Activated T-cell treated with anti-CD3 and anti-CD28 coated beads, Interleukin-2, amount 50 U/mL, for 72 hours (primary cell): ENCODE results near the gene ZMIZ2. TPM values are rescaled to one million over a fixed set of nuclear protein-coding genes. Genes with fewer than 3 reads are reported as not detected.
"Not testable (repeated sequence)": the region's sequence is repeated elsewhere in the genome, so short reads cannot be mapped to it uniquely, and the experiment has no call there.

ENCODE experiments used
- ATAC-seq, 2 donors: fragments of 150-1000 bp; cut with Tn5 transposase; replicated peaks in 1 of 2; 2 replicates each; pipeline ENCODE4 v1.10.0; 2021; ENCODE audit warnings: moderate library complexity in 2 of 2, mild to moderate bottlenecking in 1 of 2
- DNase-seq, 2 donors: peaks; one replicate each; pipeline ENCODE4 v3.0.0; 2021 to 2022; ENCODE audit warnings: mixed read lengths in 1 of 2
- H3K27ac Mint-ChIP-seq: one replicate; pipeline ENCODE4 v1.8.0; 2022; ENCODE audit warnings: mild to moderate bottlenecking, moderate library complexity, mixed read lengths
- H3K27me3 Mint-ChIP-seq: one replicate; pipeline ENCODE4 v1.8.0; 2022; ENCODE audit warnings: low read depth, mixed read lengths
- H3K36me3 Mint-ChIP-seq, 2 donors: one replicate each; pipeline ENCODE4 v1.8.0; 2022; ENCODE audit warnings: mixed read lengths in 2 of 2, mild to moderate bottlenecking in 1 of 2; ENCODE audit not compliant: insufficient read depth in 2 of 2
- H3K4me1 Mint-ChIP-seq: one replicate; pipeline ENCODE4 v1.8.0; 2022; ENCODE audit warnings: low read depth, mixed read lengths
- H3K4me3 Mint-ChIP-seq, 2 donors: one replicate each; pipeline ENCODE4 v1.8.0; 2022; ENCODE audit warnings: mild to moderate bottlenecking in 2 of 2, mixed read lengths in 2 of 2, moderate library complexity in 2 of 2
- H3K9me3 Mint-ChIP-seq, 2 donors: one replicate each; pipeline ENCODE4 v1.8.0; 2022; ENCODE audit warnings: mixed read lengths in 2 of 2
- total RNA-seq, 2 donors: library from RNA; stranded (reverse); gene quantifications; one replicate each; pipeline ENCODE4 v1.2.3, GENCODE V29; 2022

The ZMIZ2 gene, protein sequence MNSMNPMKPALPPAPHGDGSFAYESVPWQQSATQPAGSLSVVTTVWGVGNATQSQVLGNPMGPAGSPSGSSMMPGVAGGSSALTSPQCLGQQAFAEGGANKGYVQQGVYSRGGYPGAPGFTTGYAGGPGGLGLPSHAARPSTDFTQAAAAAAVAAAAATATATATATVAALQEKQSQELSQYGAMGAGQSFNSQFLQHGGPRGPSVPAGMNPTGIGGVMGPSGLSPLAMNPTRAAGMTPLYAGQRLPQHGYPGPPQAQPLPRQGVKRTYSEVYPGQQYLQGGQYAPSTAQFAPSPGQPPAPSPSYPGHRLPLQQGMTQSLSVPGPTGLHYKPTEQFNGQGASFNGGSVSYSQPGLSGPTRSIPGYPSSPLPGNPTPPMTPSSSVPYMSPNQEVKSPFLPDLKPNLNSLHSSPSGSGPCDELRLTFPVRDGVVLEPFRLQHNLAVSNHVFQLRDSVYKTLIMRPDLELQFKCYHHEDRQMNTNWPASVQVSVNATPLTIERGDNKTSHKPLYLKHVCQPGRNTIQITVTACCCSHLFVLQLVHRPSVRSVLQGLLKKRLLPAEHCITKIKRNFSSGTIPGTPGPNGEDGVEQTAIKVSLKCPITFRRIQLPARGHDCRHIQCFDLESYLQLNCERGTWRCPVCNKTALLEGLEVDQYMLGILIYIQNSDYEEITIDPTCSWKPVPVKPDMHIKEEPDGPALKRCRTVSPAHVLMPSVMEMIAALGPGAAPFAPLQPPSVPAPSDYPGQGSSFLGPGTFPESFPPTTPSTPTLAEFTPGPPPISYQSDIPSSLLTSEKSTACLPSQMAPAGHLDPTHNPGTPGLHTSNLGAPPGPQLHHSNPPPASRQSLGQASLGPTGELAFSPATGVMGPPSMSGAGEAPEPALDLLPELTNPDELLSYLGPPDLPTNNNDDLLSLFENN
- total RNA-seq: 100 to 1,000 TPM; 101 to 113 TPM

DNA sequence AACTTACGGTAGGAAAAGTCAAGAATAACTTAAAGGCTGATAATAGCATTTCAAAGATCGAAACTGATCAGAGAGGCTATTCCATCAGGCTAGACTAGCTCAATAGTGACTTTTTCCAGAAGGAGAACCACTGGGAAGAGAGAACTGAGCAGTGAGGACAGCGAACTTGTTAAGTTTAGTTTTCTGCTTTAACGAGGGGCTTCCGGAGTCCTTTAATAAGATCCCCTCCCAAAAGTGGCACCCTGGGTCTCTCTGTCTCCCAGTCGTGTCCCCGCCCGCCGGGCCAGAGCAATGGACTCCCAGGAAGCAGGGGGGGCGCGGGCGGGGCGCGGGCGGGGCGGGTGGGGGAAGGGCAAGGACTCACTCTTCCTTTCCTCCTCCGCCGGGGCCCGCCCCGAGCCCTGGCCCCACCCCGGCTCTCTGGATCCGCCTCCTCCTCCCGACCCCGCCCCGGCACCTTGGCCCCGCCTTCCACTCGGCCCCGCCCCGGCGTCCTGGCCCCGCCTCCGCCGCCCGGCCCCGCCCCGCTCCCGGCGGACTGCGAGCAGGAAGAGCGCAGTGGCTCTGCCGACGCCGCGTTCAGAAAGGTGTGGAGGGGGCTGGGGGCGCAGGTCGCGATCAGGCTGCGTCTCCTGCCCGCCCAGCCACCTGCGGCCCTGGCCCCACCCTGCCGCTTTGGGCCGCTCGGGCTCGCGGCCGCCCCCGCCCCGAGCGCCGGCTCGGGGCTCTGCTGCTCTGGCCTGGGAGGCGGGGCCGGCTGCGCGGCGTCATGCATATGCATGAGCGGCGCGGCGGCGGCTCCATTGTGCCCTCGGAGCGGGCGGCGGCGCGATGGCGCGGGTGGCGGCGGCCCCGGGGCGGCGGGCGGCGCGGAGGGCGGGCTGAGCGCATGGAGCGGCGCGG, at the start of gene ZMIZ2:
TSS of gene ZMIZ2 (plus strand) at position 803 of the 903 bp plus-strand sequence. CDS start 7,403 bp downstream, outside the sequence.
- peaks cover 2% of the 10 kb centered on the region in 2 donors for H3K36me3 Mint-ChIP-seq
- ATAC-seq (peak; percentile 86 to 88), DNase-seq (peak; percentile 94 to 97)
- no peaks in the 10 kb centered on the region for H3K9me3 Mint-ChIP-seq
- H3K27me3 Mint-ChIP-seq: no peaks in the 10 kb centered on the region
- H3K4me1 Mint-ChIP-seq: peaks cover 49% of the 10 kb centered on the region
- peak within 1 kb of the TSS; percentile 96 to 99 for H3K4me3 Mint-ChIP-seq
- peak within 1 kb of the TSS; percentile 99 for H3K27ac Mint-ChIP-seq

DNA sequence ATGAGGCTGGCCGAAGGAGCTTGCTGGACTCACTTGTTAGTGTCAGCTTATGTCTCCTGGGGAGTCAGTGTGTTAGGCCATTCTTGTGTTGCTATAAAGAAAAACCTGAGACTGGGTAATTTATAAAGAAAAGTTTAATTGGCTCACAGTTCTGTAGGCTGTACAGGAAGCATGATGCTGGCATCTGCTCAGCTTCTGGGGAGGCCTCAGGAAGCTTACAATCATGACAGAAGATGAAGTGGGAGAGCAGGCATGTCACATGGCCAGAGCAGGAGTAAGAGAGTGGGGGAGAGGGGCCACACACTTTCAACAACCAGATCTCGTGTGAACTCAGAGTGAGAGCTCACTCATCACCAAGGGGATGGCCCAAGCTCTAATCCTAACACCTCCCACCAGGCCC, 49.0 kb upstream of the ZMIZ2 start:
- ATAC-seq, DNase-seq, H3K27me3 Mint-ChIP-seq, H3K4me3 Mint-ChIP-seq, H3K9me3 Mint-ChIP-seq, H3K4me1 Mint-ChIP-seq: not testable (repeated sequence)
- Mint-ChIP-seq H3K27ac (peak overlapping the region; percentile 55), H3K36me3 (peaks cover 9 to 46% of the 10 kb centered on the region in 2 donors)

DNA sequence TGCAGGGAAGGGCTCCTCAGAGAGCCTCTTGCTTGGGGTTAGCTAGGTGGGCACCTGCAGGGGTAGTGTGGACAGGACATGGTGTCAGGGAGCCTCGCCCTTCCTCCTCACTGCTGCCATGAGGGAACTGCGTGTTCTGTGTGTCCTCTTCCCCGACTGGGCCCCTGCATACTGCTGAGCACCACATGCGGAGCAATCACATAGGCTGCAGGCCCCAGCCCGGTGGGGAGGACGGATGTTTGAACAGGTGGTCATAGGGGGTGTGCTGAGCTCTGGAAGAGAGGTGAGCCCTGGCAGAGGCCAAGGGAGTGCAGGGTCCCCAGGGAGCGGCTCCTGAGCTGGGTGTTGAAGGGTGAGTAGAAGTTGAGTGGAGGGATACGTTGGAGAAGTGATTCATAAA, 48.3 kb upstream of the ZMIZ2 start:
- Mint-ChIP-seq H3K9me3 (peaks cover 0 to 2% of the 10 kb centered on the region in 2 donors), H3K27me3 (no peaks in the 10 kb centered on the region), H3K4me1 (no peaks in the 10 kb centered on the region), H3K4me3 (no peak overlapping the region), H3K36me3 (peaks cover 8 to 45% of the 10 kb centered on the region in 2 donors), H3K27ac (no peak overlapping the region)
- ATAC-seq (no peak), DNase-seq (no peak)

DNA sequence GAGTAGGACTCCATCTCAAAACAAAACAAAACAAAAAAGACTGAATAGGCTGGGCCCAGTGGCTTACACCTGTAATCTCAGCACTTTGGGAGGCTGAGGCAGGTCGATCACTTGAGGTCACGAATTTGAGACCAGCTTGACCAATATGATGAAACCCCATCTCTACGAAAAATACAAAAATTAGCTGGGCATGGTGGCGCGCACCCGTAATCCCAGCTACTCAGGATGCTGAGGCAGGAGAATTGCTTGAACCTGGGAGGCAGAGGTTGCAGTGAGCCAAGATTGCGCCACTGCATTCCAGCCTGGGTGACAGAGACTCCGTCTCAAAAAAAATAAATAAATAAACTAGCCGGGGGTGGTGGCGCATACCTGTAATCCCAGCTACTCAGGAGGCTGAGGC, 45.3 kb upstream of the ZMIZ2 start:
- H3K4me1 Mint-ChIP-seq, H3K4me3 Mint-ChIP-seq, DNase-seq, ATAC-seq, H3K27ac Mint-ChIP-seq, H3K27me3 Mint-ChIP-seq, H3K9me3 Mint-ChIP-seq: not testable (repeated sequence)
- H3K36me3 Mint-ChIP-seq: peaks cover 2 to 31% of the 10 kb centered on the region in 2 donors

DNA sequence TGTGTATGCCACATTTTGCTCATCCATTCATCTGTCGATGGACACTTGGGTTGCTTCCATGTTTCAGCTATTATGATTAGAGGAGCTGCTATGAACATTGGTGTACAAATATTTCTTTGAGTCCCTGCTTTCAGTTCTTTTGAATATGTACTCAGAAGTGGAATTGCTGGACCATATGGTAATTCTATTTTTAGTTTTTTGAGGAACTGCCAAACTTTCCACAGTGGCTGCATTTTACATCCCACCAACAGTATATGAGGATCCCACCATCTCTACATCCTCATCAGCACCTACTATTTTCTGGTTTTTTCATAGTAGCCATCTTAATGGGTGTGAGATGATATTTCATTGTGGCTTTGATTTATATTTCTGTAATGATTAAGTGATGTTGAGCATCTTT, 44.7 kb upstream of the ZMIZ2 start:
- Mint-ChIP-seq H3K27me3 (no peaks in the 10 kb centered on the region), H3K27ac (no peak overlapping the region), H3K4me3 (no peak overlapping the region), H3K9me3 (peaks cover 0 to 2% of the 10 kb centered on the region in 2 donors), H3K4me1 (no peaks in the 10 kb centered on the region), H3K36me3 (peaks cover 2 to 28% of the 10 kb centered on the region in 2 donors)
- ATAC-seq (no peak), DNase-seq (no peak)

DNA sequence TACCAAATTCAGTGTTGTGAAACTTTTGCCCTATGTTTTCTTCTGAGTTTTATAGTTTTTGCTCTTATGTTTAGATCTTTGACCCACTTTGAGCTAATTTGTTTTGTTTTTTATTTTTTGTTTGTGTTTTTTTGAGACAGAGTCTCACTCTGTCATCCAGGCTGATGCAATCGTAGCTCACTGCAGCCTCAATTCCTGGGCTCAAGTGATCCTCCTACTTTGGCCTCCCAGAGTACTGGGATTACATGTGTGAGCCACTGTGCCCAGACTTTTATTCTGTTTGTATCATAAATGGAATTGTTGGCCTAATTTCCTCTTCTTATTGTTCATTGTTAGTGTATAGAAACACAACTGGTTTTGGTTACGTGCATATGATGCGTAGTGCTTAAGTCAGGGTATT, 43.2 kb upstream of the ZMIZ2 start:
- no peak overlapping the region for H3K4me3 Mint-ChIP-seq
- H3K9me3 Mint-ChIP-seq: no peaks in the 10 kb centered on the region
- H3K36me3 Mint-ChIP-seq: peaks cover 0 to 17% of the 10 kb centered on the region in 2 donors
- peak overlapping the region; percentile 95 for H3K27ac Mint-ChIP-seq
- ATAC-seq (no peak), DNase-seq (no peak)
- no peaks in the 10 kb centered on the region for H3K4me1 Mint-ChIP-seq
- no peaks in the 10 kb centered on the region for H3K27me3 Mint-ChIP-seq

DNA sequence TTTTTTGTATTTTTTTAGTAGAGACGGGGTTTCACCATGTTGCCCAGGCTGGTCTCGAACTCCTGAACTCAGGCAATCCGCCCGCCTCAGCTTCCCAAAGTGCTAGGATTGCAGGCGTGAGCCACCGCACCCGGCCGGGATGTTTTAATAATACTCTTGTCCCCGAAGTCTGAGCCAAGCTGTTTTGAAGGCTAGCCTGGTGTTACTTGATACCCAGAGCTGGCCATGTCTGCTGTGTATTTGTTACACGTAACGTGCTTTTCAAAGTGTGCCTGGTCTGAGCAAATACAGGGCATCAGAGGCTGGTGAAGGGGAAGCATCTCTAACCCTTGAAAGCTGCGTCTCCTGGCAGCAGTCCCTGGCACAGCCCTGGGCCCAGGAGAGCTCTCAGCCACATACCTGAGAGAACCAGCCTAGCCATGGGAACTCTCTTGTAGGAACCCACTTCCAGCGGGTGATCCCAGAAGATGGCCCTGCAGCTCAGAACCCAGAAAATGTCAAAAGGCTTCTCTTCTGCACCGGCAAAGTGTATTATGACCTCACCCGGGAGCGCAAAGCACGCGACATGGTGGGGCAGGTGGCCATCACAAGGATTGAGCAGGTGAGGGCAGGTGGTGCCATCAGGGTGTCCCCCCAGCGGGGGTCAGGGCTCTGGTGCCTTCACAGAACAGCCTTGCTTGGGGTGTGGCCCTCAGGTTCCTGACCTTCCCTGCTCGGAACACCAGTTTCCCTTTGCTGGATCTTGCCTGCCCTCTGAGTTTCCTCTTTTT, 41.7 kb upstream of the ZMIZ2 start:
- H3K9me3 Mint-ChIP-seq: no peaks in the 10 kb centered on the region
- H3K27ac Mint-ChIP-seq: no peak overlapping the region
- H3K4me1 Mint-ChIP-seq: peaks cover 2% of the 10 kb centered on the region
- H3K36me3 Mint-ChIP-seq: peaks cover 0 to 13% of the 10 kb centered on the region in 2 donors
- no peak overlapping the region for H3K4me3 Mint-ChIP-seq
- DNase-seq: no peak
- no peaks in the 10 kb centered on the region for H3K27me3 Mint-ChIP-seq
- ATAC-seq: no peak

DNA sequence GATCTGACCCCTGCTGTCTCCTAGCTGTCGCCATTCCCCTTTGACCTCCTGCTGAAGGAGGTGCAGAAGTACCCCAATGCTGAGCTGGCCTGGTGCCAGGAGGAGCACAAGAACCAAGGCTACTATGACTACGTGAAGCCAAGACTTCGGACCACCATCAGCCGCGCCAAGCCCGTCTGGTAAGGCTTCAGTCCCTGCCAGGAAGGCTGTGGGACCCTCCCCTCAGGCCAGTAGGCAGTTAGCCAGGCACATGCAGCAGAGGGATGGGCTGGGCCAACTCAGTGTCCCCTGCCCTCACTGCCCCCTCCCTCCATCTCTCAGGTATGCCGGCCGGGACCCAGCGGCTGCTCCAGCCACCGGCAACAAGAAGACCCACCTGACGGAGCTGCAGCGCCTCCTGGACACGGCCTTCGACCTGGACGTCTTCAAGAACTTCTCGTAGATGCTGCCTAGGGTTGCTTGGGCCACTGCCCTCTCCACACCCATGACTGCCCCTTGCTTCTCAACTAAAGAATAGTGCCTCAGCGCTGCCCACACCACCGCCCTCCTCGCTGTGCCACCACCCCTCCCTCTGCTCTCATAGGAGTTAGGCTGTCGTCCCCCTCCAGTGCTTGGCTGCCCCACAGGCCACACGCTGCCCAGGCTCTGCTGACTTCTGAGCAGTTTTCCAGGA, 41.0 kb upstream of the ZMIZ2 start:
- Mint-ChIP-seq H3K27ac (no peak overlapping the region), H3K27me3 (no peaks in the 10 kb centered on the region), H3K36me3 (peaks cover 0 to 11% of the 10 kb centered on the region in 2 donors), H3K4me1 (peaks cover 5% of the 10 kb centered on the region), H3K4me3 (no peak overlapping the region), H3K9me3 (no peaks in the 10 kb centered on the region)
- DNase-seq (no peak), ATAC-seq (no peak)

DNA sequence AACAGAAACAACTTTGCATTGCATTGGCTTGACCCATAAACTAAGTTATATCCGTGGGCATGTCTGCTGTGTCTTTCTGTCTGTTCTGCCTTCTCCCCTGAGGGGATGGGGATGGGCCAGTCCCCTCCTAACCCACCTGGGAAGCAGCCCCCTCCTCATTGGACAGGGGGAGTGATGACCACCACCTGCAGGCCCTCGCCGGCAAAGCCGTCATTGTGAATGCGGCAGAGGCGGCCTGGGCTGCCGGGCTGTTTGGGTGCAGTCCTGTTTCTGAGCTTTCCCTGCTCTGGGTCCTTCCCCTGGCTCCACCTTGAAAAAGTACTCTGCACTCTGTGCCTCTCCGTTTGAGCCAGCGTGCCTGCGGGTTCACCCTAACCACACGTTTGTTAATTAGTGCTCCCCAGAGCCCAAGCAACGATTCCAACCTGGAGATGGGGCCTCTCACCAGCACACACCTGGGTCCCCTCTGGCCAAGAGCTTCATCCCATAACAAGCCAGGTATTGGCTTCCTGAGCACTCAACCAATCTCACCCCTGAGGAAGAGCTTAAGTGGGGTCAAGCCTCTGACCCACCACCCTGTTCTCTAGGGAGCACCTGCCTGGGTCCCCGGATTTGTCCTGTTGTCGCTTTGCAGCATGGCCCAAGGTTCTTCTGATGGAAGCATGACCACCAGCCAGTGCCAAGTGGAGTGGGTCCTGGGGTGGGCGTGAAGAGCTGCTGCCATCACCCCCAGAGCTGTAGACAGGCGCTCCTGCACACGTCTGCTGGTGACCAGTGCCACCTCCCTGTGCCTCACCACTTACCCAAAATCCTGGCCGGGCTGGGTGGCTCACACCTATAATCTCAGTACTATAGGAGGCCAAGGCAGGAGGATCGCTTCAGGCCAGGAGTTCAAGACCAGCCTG, 39.4 kb upstream of the ZMIZ2 start:
- Mint-ChIP-seq H3K4me3 (no peak overlapping the region), H3K27me3 (no peaks in the 10 kb centered on the region), H3K36me3 (peaks cover 0 to 9% of the 10 kb centered on the region in 2 donors), H3K27ac (no peak overlapping the region), H3K9me3 (no peaks in the 10 kb centered on the region), H3K4me1 (peaks cover 5% of the 10 kb centered on the region)
- no peak for DNase-seq
- no peak for ATAC-seq

DNA sequence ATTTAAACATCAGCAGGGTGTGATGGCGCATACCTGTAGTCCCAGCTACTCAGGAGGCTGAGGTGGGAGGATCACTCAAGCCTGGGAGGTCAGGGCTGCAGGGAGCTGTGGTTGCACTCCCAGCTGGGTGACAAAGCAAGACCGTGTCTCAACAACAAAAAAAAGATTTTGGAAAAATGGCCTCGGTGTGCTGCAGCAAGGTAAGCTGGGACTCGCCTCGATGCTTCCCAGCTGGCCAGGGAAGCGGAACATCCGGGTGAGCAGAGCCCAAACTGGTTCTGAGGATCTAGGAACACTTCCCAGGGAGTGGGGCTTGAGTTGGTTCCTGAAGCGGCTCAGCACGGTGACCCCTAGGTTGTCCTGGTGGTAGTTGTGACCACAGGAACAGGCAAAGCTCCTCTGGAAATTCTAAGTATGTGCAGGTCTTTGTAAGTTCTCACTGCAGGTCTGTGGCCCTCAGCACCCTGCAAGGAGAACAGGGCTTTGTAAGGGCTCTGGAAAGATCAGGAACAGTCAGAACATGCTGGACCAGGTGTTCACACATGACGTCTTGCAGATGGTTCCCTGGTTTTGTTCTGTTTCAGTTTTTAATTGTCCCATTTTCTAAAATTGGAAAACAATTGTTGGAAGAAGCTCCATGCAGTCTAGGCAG, 38.6 kb upstream of the ZMIZ2 start:
- DNase-seq (no peak), ATAC-seq (no peak)
- H3K9me3 Mint-ChIP-seq: no peaks in the 10 kb centered on the region
- peak overlapping the region; percentile 40 for H3K27ac Mint-ChIP-seq
- H3K4me1 Mint-ChIP-seq: peaks cover 5% of the 10 kb centered on the region
- H3K27me3 Mint-ChIP-seq: no peaks in the 10 kb centered on the region
- H3K36me3 Mint-ChIP-seq: peaks cover 0 to 8% of the 10 kb centered on the region in 2 donors
- no peak overlapping the region for H3K4me3 Mint-ChIP-seq
